NB4 (cell line): ENCODE measurements around the gene KIF13A.

Experiments used
- MYC ChIP-seq: IDR thresholded peaks from 2 replicates; pipeline ENCODE4 v1.6.1; 2011; ENCODE audit warnings: low read depth, low read length
- POLR2A ChIP-seq: IDR thresholded peaks from 2 replicates; pipeline ENCODE4 v1.6.1; 2011; ENCODE audit warnings: mild to moderate bottlenecking; ENCODE audit not compliant: insufficient read length; ENCODE audit errors: extremely low read depth
- TF ChIP-seq, protein P1 (sequence below): IDR thresholded peaks from one replicate; pipeline ENCODE4 v1.5.1; 2012; ENCODE audit warnings: low read depth, low read length
- TF ChIP-seq, protein P2 (sequence below): IDR thresholded peaks from 2 replicates; pipeline ENCODE4 v1.6.1; 2011; ENCODE audit warnings: low read depth, low read length

DNA sequence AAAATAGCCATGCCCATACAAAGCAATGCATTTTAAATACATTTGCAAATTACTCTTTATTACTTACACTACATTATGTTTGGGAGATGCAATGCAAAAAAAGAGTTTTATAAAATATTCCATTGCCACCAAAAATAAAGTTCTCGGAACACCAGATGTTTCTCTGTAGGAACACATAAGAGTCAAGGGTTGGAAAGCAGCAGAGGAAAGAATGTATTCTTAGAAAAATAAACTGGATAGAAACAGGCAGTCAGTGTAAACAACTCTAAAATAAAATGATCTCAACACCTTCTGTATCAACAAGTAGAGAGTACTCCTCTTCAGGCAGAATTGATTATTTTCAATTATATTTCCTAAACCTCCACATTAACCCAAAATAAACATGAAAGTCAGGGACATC lies 28.1 kb downstream of the KIF13A start:
- TF ChIP-seq, protein P1, sequence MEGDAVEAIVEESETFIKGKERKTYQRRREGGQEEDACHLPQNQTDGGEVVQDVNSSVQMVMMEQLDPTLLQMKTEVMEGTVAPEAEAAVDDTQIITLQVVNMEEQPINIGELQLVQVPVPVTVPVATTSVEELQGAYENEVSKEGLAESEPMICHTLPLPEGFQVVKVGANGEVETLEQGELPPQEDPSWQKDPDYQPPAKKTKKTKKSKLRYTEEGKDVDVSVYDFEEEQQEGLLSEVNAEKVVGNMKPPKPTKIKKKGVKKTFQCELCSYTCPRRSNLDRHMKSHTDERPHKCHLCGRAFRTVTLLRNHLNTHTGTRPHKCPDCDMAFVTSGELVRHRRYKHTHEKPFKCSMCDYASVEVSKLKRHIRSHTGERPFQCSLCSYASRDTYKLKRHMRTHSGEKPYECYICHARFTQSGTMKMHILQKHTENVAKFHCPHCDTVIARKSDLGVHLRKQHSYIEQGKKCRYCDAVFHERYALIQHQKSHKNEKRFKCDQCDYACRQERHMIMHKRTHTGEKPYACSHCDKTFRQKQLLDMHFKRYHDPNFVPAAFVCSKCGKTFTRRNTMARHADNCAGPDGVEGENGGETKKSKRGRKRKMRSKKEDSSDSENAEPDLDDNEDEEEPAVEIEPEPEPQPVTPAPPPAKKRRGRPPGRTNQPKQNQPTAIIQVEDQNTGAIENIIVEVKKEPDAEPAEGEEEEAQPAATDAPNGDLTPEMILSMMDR = no peak
- no peak for TF ChIP-seq POLR2A
- TF ChIP-seq, protein P2, sequence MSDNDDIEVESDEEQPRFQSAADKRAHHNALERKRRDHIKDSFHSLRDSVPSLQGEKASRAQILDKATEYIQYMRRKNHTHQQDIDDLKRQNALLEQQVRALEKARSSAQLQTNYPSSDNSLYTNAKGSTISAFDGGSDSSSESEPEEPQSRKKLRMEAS = no peak
- no peak for TF ChIP-seq MYC
